Trophoblast cell (in vitro differentiated cells and primary cell): ENCODE data around the gene GLRX2.

ENCODE experiments used
- DNase-seq, 2 donors: peaks; one replicate each; pipeline ENCODE4 v3.0.0-alpha.2; 2016
- H2AFZ ChIP-seq: 2 replicates; pipeline ENCODE4 v1.6.1; 2013; ENCODE audit warnings: low read length, moderate library complexity, mild to moderate bottlenecking; ENCODE audit not compliant: insufficient read depth, poor library complexity
- H2AK5ac ChIP-seq: 2 replicates; pipeline ENCODE4 v1.6.1; 2013; ENCODE audit warnings: mild to moderate bottlenecking, low read length
- H2BK120ac ChIP-seq: 2 replicates; pipeline ENCODE4 v1.6.1; 2013; ENCODE audit warnings: low read length, mild to moderate bottlenecking, moderate library complexity; ENCODE audit not compliant: insufficient read depth, poor library complexity
- H2BK12ac ChIP-seq: 2 replicates; pipeline ENCODE4 v1.6.1; 2013; ENCODE audit warnings: mild to moderate bottlenecking, low read length, moderate library complexity
- H2BK5ac ChIP-seq: 2 replicates; pipeline ENCODE4 v1.6.1; 2013; ENCODE audit warnings: low read length, low read depth, moderate library complexity, mild to moderate bottlenecking; ENCODE audit not compliant: poor library complexity
- H3K14ac ChIP-seq: 2 replicates; pipeline ENCODE4 v1.6.1; 2013; ENCODE audit warnings: mild to moderate bottlenecking, low read length
- H3K18ac ChIP-seq: 2 replicates; pipeline ENCODE4 v1.6.1; 2013; ENCODE audit warnings: mild to moderate bottlenecking, low read length
- H3K23ac ChIP-seq: 2 replicates; pipeline ENCODE4 v1.6.1; 2013; ENCODE audit warnings: low read length
- H3K27ac ChIP-seq: 2 replicates; pipeline ENCODE4 v1.5.1; 2013; ENCODE audit warnings: low read depth, mild to moderate bottlenecking, inconsistent platforms, low read length, moderate library complexity
- H3K27me3 ChIP-seq: 2 replicates; pipeline ENCODE4 v1.6.1; 2013; ENCODE audit warnings: inconsistent platforms, mild to moderate bottlenecking, low read length, moderate library complexity; ENCODE audit not compliant: insufficient read depth
- H3K36me3 ChIP-seq, 2 experiments: 1 replicate in 1 of 2; 2 replicates in 1 of 2; pipeline ENCODE4 v1.6.1; 2013; ENCODE audit warnings: low read length in 2 of 2, mild to moderate bottlenecking in 2 of 2, moderate library complexity in 1 of 2; ENCODE audit not compliant: insufficient read depth in 2 of 2, control insufficient read depth in 1 of 2
- H3K4ac ChIP-seq: 2 replicates; pipeline ENCODE4 v1.6.1; 2013; ENCODE audit warnings: low read depth, mild to moderate bottlenecking, low read length, moderate library complexity
- H3K4me1 ChIP-seq, 2 experiments: 1 replicate in 1 of 2; 2 replicates in 1 of 2; pipeline ENCODE4 v1.6.1; 2013; ENCODE audit warnings: low read length in 2 of 2, mild to moderate bottlenecking in 2 of 2, moderate library complexity in 1 of 2; ENCODE audit not compliant: insufficient read depth in 2 of 2, control insufficient read depth in 1 of 2
- H3K4me2 ChIP-seq: 2 replicates; pipeline ENCODE4 v1.6.1; 2013; ENCODE audit warnings: inconsistent platforms, mild to moderate bottlenecking, low read length, moderate library complexity
- H3K4me3 ChIP-seq: 2 replicates; pipeline ENCODE4 v1.5.1; 2013; ENCODE audit warnings: mild to moderate bottlenecking, low read depth, low read length, inconsistent platforms
- H3K79me1 ChIP-seq: one replicate; pipeline ENCODE4 v1.6.1; 2013; ENCODE audit warnings: low read length
- H3K79me2 ChIP-seq: 2 replicates; pipeline ENCODE4 v1.6.1; 2013; ENCODE audit warnings: low read length, mild to moderate bottlenecking; ENCODE audit not compliant: control insufficient read depth, insufficient read depth, poor library complexity
- H3K9ac ChIP-seq: 2 replicates; pipeline ENCODE4 v1.6.1; 2013; ENCODE audit warnings: mild to moderate bottlenecking, low read length
- H3K9me3 ChIP-seq: 2 replicates; pipeline ENCODE4 v1.6.1; 2013; ENCODE audit warnings: low read depth, mild to moderate bottlenecking, control low read depth, inconsistent platforms, low read length; ENCODE audit not compliant: insufficient read depth
- H4K12ac ChIP-seq: 2 replicates; pipeline ENCODE4 v1.6.1; 2013; ENCODE audit warnings: low read depth, mild to moderate bottlenecking, low read length, moderate library complexity
- H4K8ac ChIP-seq: 2 replicates; pipeline ENCODE4 v1.6.1; 2013; ENCODE audit warnings: low read depth, mild to moderate bottlenecking, low read length, moderate library complexity
- H4K91ac ChIP-seq: one replicate; pipeline ENCODE4 v1.6.1; 2013; ENCODE audit warnings: low read depth, mild to moderate bottlenecking, low read length, moderate library complexity
- WGBS: extraction: QIAGEN DNeasy Blood & Tissue Kit; methylation state at CpG from one replicate; pipeline ENCODE4 v1.1.7; 2013; ENCODE audit warnings: missing lambda C conversion rate; ENCODE audit not compliant: insufficient read length, insufficient coverage; ENCODE audit errors: extremely low coverage; 5-methylcytosine and 5-hydroxymethylcytosine counted together

The GLRX2 gene

DNA sequence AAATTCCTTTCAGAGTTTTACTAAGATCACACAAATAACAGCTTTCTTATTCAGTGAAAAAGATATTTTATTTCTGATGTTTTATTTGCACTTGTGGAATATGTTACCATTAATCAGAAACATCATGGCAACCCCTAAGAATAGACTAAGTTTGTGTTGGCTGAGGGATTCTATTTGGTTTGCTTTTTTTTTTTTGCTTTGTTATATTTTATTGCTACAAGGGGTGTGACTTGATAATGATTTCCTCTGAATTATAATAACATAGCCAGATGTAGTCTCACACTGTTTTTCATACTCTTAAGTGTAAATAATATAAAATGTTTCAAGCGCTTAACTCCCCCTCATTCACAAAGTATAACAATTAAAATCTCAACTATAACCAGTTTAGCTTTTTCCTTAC lies 20.0 kb downstream of the GLRX2 start:
- Histone ChIP-seq H3K4me3 (no peak overlapping the region), H3K4me1 (no peaks in the 10 kb centered on the region), H3K18ac (no peak overlapping the region), H3K4me2 (no peak overlapping the region), H4K8ac (no peak overlapping the region), H2BK5ac (no peak overlapping the region), H3K23ac (no peak overlapping the region), H3K79me1 (no peaks in the 10 kb centered on the region), H3K27me3 (no peaks in the 10 kb centered on the region), H3K9ac (no peak overlapping the region), H3K27ac (no peak overlapping the region), H3K79me2 (no peaks in the 10 kb centered on the region), H2BK120ac (no peak overlapping the region), H2AFZ (no peak overlapping the region), H3K4ac (no peak overlapping the region), H3K36me3 (peaks cover 6 to 10% of the 10 kb centered on the region in 2 experiments), H4K12ac (no peak overlapping the region), H3K14ac (no peak overlapping the region), H3K9me3 (no peaks in the 10 kb centered on the region), H2BK12ac (no peak overlapping the region), H2AK5ac (no peak overlapping the region), H4K91ac (no peak overlapping the region)
- DNase-seq = no peak
- WGBS = no CpG with 5 or more reads among the region's 1 CpG

DNA sequence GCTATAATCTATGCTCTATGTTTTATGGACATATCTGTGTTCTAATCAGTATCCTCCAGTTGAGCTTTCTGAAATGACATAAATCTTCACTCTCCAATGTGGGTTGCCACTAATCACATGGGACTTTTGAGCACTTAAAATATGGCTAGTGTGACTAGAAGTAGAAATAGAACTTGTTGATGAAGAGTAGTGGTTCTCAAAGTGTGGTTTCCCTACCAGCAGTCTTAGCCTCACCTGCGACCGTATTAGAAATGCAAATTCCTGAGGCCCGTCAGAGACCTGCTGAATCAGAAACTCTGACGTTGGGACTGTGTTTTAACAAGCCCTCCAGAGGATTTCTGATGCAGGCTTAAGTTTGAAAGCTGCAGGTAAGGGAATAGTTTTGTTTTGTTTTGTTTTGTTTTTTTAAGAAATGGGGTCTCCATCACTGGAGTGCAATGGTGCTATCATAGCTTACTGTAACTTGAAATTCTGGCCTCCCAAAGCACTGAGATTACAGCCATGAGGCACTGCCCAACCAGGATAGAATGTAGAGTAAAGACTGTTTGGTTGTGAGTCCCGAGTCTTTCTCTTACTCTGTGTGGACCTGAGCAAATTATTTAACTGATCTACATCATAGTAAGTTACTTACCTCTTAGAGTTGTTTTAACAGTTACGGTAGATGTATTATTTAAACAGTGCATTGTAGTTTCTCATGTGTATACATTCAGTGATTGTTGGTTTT lies 21.7 kb downstream of the GLRX2 start:
- Histone ChIP-seq H4K8ac (no peak overlapping the region), H3K4me2 (no peak overlapping the region), H4K91ac (no peak overlapping the region), H4K12ac (no peak overlapping the region), H2AFZ (no peak overlapping the region), H3K36me3 (peaks cover 6 to 13% of the 10 kb centered on the region in 2 experiments), H2BK5ac (no peak overlapping the region), H3K9ac (no peak overlapping the region), H3K79me1 (no peaks in the 10 kb centered on the region), H3K23ac (no peak overlapping the region), H2BK12ac (no peak overlapping the region), H3K18ac (no peak overlapping the region), H3K79me2 (no peaks in the 10 kb centered on the region), H3K4ac (no peak overlapping the region), H3K9me3 (no peaks in the 10 kb centered on the region), H3K4me3 (no peak overlapping the region), H3K27me3 (no peaks in the 10 kb centered on the region), H3K4me1 (no peaks in the 10 kb centered on the region), H2BK120ac (no peak overlapping the region), H2AK5ac (no peak overlapping the region), H3K14ac (no peak overlapping the region), H3K27ac (no peak overlapping the region)
- no CpG with 5 or more reads among the region's 6 CpGs for WGBS
- DNase-seq = no peak

DNA sequence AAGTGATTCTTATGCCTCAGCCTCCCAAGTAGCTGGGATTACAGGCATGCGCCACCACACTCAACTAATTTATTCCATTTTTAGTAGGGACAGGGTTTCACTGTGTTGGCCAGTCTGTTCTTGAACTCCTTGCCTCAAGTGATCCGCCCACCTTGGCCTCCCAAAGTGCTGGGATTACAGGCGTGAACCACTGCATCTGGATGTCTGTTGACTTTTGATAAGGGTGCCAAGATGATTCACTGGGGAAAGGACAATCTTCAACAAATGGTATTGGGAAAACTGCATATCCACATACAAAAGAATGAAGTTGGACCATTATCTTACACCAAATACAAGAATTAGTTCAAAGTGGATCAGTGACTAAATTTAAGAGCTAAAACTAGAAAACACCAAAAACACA lies 26.0 kb downstream of the GLRX2 start:
- H2AK5ac ChIP-seq = no peak overlapping the region
- H3K36me3 ChIP-seq = peaks cover 8 to 17% of the 10 kb centered on the region in 2 experiments
- no peak overlapping the region for H2BK120ac ChIP-seq
- no peaks in the 10 kb centered on the region for H3K79me1 ChIP-seq
- no peak overlapping the region for H2BK12ac ChIP-seq
- H3K4ac ChIP-seq = no peak overlapping the region
- no peaks in the 10 kb centered on the region for H3K4me1 ChIP-seq
- H2BK5ac ChIP-seq = no peak overlapping the region
- no peak overlapping the region for H3K9ac ChIP-seq
- no peak overlapping the region for H3K4me2 ChIP-seq
- H4K91ac ChIP-seq = no peak overlapping the region
- no peak for DNase-seq
- no CpG with 5 or more reads among the region's 3 CpGs for WGBS
- H3K14ac ChIP-seq = no peak overlapping the region
- no peak overlapping the region for H4K12ac ChIP-seq
- H3K18ac ChIP-seq = no peak overlapping the region
- H3K79me2 ChIP-seq = no peaks in the 10 kb centered on the region
- no peaks in the 10 kb centered on the region for H3K9me3 ChIP-seq
- H3K4me3 ChIP-seq = no peak overlapping the region
- H4K8ac ChIP-seq = no peak overlapping the region
- no peak overlapping the region for H3K27ac ChIP-seq
- no peak overlapping the region for H2AFZ ChIP-seq
- H3K23ac ChIP-seq = no peak overlapping the region
- no peaks in the 10 kb centered on the region for H3K27me3 ChIP-seq

DNA sequence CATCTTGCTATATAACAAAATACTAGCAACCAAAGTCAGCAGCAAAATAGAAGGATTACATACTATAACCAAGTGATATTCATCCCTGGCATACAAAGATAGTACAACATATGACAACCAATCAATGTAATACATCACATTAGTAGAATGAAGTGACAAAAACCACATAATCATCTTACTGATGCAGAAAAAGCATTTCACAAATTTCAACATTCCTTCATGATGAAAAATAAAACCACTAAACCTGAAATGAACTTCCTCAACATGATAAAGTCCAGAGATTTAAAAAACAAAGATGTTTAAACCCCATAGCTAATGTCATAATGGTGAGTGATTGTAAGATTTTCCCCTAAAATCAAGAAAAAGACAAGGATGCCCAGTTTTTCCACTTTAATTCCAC lies 27.2 kb downstream of the GLRX2 start:
- no peak overlapping the region for H3K4me2 ChIP-seq
- no peak overlapping the region for H2BK5ac ChIP-seq
- no peak overlapping the region for H3K4me3 ChIP-seq
- H3K9me3 ChIP-seq = no peaks in the 10 kb centered on the region
- H2AFZ ChIP-seq = no peak overlapping the region
- H2BK120ac ChIP-seq = no peak overlapping the region
- H2BK12ac ChIP-seq = no peak overlapping the region
- no peak overlapping the region for H3K4ac ChIP-seq
- H2AK5ac ChIP-seq = no peak overlapping the region
- no peaks in the 10 kb centered on the region for H3K79me1 ChIP-seq
- H3K27me3 ChIP-seq = no peaks in the 10 kb centered on the region
- no peak overlapping the region for H4K91ac ChIP-seq
- DNase-seq = no peak
- no peak overlapping the region for H3K18ac ChIP-seq
- H3K4me1 ChIP-seq = no peaks in the 10 kb centered on the region
- no peak overlapping the region for H3K27ac ChIP-seq
- H3K79me2 ChIP-seq = no peaks in the 10 kb centered on the region
- no peak overlapping the region for H3K9ac ChIP-seq
- H4K12ac ChIP-seq = no peak overlapping the region
- H3K23ac ChIP-seq = no peak overlapping the region
- no peak overlapping the region for H4K8ac ChIP-seq
- H3K36me3 ChIP-seq = peaks cover 8 to 12% of the 10 kb centered on the region in 2 experiments
- no peak overlapping the region for H3K14ac ChIP-seq
